ENCODE results near the gene YBEY. TPM values are rescaled to one million over a fixed set of nuclear protein-coding genes. Genes with fewer than 3 reads are reported as not detected.

YBEY gene
- total and polyA plus RNA-seq, 11 donors = 11.4 to 28.1 (median 16.0) TPM

GRCh38 chr21:46284733-46285132 is 1.4 kb upstream of the YBEY start:
- H3K36me3 ChIP-seq = peaks cover 0 to 63% (median 47%) of the 10 kb centered on the region in 9 donors
- H3K4me3 ChIP-seq = peak overlapping the region in 7 of 12 donors; percentile 81 to 99 (median 90)
- H3K9me3 ChIP-seq = no peaks in the 10 kb centered on the region
- ATAC-seq = no peak
- no peaks in the 10 kb centered on the region for H3K27me3 ChIP-seq
- no peak for TF ChIP-seq POLR2A (IDR thresholded peaks at IDR 0.05)
- no peak for TF ChIP-seq CTCF (IDR thresholded peaks at IDR 0.05)
- peaks cover 0 to 69% (median 49%) of the 10 kb centered on the region in 12 donors for H3K4me1 ChIP-seq
- WGBS, 4 donors = 83 to 94% (median 93%) methylated on average over 1 of the region's 1 CpG
- intact Hi-C loops (cut with DNase I) = loop anchor here in 7 of 10 donors (2.0 to 5.0 kb wide), 2 partner anchors 38 to 40 kb away; partner anchors contain the start of genes PCNT (in 7 of the 7) and C21orf58 (in 5 of the 7)
- DNase-seq = no peak
- peak overlapping the region in 5 of 12 donors; percentile 94 to 99 (median 98) for H3K27ac ChIP-seq

GRCh38 chr21:46285206-46285661 is 908 bp upstream of the YBEY start, which contains the start of gene MCM3AP:
Gene MCM3AP, minus strand, starts transcription at chr21:46285611. Its CDS starts 325 bp downstream, at chr21:46285286.
- DNase-seq (no peak), ATAC-seq (no peak)
- peaks cover 0 to 69% (median 49%) of the 10 kb centered on the region in 12 donors for H3K4me1 ChIP-seq
- H3K27ac ChIP-seq = peak within 1 kb of the TSS; percentile 85 to 99 (median 98)
- 31 to 34% (median 33%) methylated on average over 6 of the region's 6 CpGs for WGBS, 4 donors
- no peaks in the 10 kb centered on the region for H3K9me3 ChIP-seq
- peaks cover 0 to 58% (median 42%) of the 10 kb centered on the region in 9 donors for H3K36me3 ChIP-seq
- peak within 1 kb of the TSS; percentile 70 to 99 (median 89) for H3K4me3 ChIP-seq
- TF ChIP-seq POLR2A (IDR thresholded peaks at IDR 0.05) = no peak
- TF ChIP-seq CTCF (IDR thresholded peaks at IDR 0.05) = no peak
- intact Hi-C loops (cut with DNase I) = loop anchor here in 6 of 10 donors (2.0 to 5.0 kb wide), 2 partner anchors 37 to 40 kb away; partner anchors contain the start of genes PCNT (in 6 of the 6) and C21orf58 (in 4 of the 6)
- H3K27me3 ChIP-seq = no peaks in the 10 kb centered on the region

GRCh38 chr21:46286648-46287002 is 483 bp downstream of the YBEY start:
- peak overlapping the region; percentile 85 to 99 (median 98) for H3K27ac ChIP-seq
- H3K27me3 ChIP-seq = no peaks in the 10 kb centered on the region
- TF ChIP-seq CTCF (IDR thresholded peaks at IDR 0.05) (no peak), POLR2A (IDR thresholded peaks at IDR 0.05) (no peak)
- no peaks in the 10 kb centered on the region for H3K9me3 ChIP-seq
- H3K4me1 ChIP-seq = peaks cover 0 to 62% (median 46%) of the 10 kb centered on the region in 12 donors
- 0 to 1% (median 0%) methylated on average over 16 of the region's 16 CpGs for WGBS, 4 donors
- ATAC-seq = no peak
- H3K36me3 ChIP-seq = peaks cover 0 to 50% (median 33%) of the 10 kb centered on the region in 9 donors
- peak overlapping the region; percentile 70 to 99 (median 89) for H3K4me3 ChIP-seq
- intact Hi-C loops (cut with DNase I) = loop anchor here in 6 of 10 donors (1.0 to 5.0 kb wide), 3 partner anchors 36 to 38 kb away; partner anchors contain the start of genes PCNT (in 6 of the 6) and C21orf58 (in 4 of the 6)
- no peak for DNase-seq

GRCh38 chr21:46287541-46287940 is 1.4 kb downstream of the YBEY start:
- ATAC-seq (no peak), DNase-seq (no peak)
- Histone ChIP-seq H3K4me1 (peaks cover 0 to 53% (median 36%) of the 10 kb centered on the region in 12 donors), H3K4me3 (peak overlapping the region in 3 of 12 donors; percentile 81 to 93 (median 85)), H3K36me3 (peaks cover 0 to 48% (median 31%) of the 10 kb centered on the region in 9 donors), H3K9me3 (no peaks in the 10 kb centered on the region), H3K27me3 (no peaks in the 10 kb centered on the region), H3K27ac (peak overlapping the region in 2 of 12 donors; percentile 94 to 98)
- intact Hi-C loops (cut with DNase I) = loop anchor here in 5 of 10 donors (2.0 to 5.0 kb wide), 2 partner anchors 35 to 37 kb away; partner anchors contain the start of genes PCNT (in 5 of the 5) and C21orf58 (in 4 of the 5)
- no peak for TF ChIP-seq CTCF (IDR thresholded peaks at IDR 0.05)
- 86 to 96% (median 89%) methylated on average over 10 of the region's 10 CpGs for WGBS, 4 donors

Data from heart left ventricle (tissue), 16 donors.